Astrocyte (in vitro differentiated cells and primary cell): ENCODE results near the gene ZNF519. TPM values are rescaled to one million over a fixed set of nuclear protein-coding genes. Genes with fewer than 3 reads are reported as not detected.

Source experiments
- DNase-seq: peaks from one replicate; pipeline ENCODE4 v3.0.0-alpha.2; 2010; ENCODE audit warnings: low read depth
- FAIRE-seq: peaks from 2 replicates; lab custom pipeline; 2011; peaks lifted over from hg19 to GRCh38; lab: Jason Lieb, UNC
- H2AFZ ChIP-seq: 2 replicates; pipeline ENCODE4 v1.6.0; 2012; ENCODE audit warnings: low read depth, low read length, inconsistent platforms
- H3K27ac ChIP-seq: 2 replicates; pipeline ENCODE4 v1.5.1; 2011; ENCODE audit warnings: low read depth, low read length, inconsistent platforms
- H3K27me3 ChIP-seq: 2 replicates; pipeline ENCODE4 v1.6.0; 2011; ENCODE audit warnings: low read length, inconsistent platforms; ENCODE audit not compliant: insufficient read depth
- H3K36me3 ChIP-seq: 2 replicates; pipeline ENCODE4 v1.5.1; 2011; ENCODE audit warnings: low read length, inconsistent platforms; ENCODE audit not compliant: insufficient read depth
- H3K4me1 ChIP-seq: 2 replicates; pipeline ENCODE4 v1.5.1; 2011; ENCODE audit warnings: low read length, inconsistent platforms; ENCODE audit not compliant: insufficient read depth
- H3K4me2 ChIP-seq: 2 replicates; pipeline ENCODE4 v1.6.0; 2012; ENCODE audit warnings: low read length, inconsistent platforms
- H3K4me3 ChIP-seq: 2 replicates; pipeline ENCODE4 v1.5.1; 2011; ENCODE audit warnings: low read depth, mild to moderate bottlenecking, low read length, inconsistent platforms; ENCODE audit not compliant: insufficient read depth
- H3K79me2 ChIP-seq: 2 replicates; pipeline ENCODE4 v1.6.0; 2012; ENCODE audit warnings: mild to moderate bottlenecking, low read length, inconsistent platforms; ENCODE audit not compliant: insufficient read depth
- H3K9ac ChIP-seq: 2 replicates; pipeline ENCODE4 v1.6.0; 2012; ENCODE audit warnings: mild to moderate bottlenecking, low read length, inconsistent platforms
- H3K9me3 ChIP-seq: 2 replicates; pipeline ENCODE4 v1.5.1; 2012; ENCODE audit warnings: low read depth, mild to moderate bottlenecking, low read length, inconsistent platforms; ENCODE audit not compliant: insufficient read depth
- H4K20me1 ChIP-seq: 2 replicates; pipeline ENCODE4 v1.6.0; 2012; ENCODE audit warnings: low read length, inconsistent platforms; ENCODE audit not compliant: insufficient read depth
- H3K27ac Mint-ChIP-seq: one replicate; pipeline ENCODE4 v1.8.0; 2021; ENCODE audit warnings: mild to moderate bottlenecking, mixed read lengths; ENCODE audit not compliant: unreplicated experiment
- H3K27me3 Mint-ChIP-seq: one replicate; pipeline ENCODE4 v1.8.0; 2021; ENCODE audit warnings: low read depth, mixed read lengths; ENCODE audit not compliant: unreplicated experiment
- H3K36me3 Mint-ChIP-seq: one replicate; pipeline ENCODE4 v1.8.0; 2021; ENCODE audit warnings: low read depth, mixed read lengths; ENCODE audit not compliant: unreplicated experiment
- H3K4me1 Mint-ChIP-seq: one replicate; pipeline ENCODE4 v1.8.0; 2021; ENCODE audit warnings: low read depth, mixed read lengths; ENCODE audit not compliant: unreplicated experiment
- H3K4me3 Mint-ChIP-seq: one replicate; pipeline ENCODE4 v1.8.0; 2021; ENCODE audit warnings: mild to moderate bottlenecking, moderate library complexity, mixed read lengths; ENCODE audit not compliant: unreplicated experiment
- H3K9me3 Mint-ChIP-seq: one replicate; pipeline ENCODE4 v1.8.0; 2021; ENCODE audit warnings: mild to moderate bottlenecking, mixed read lengths; ENCODE audit not compliant: unreplicated experiment
- CTCF ChIP-seq: IDR thresholded peaks from 2 replicates; pipeline ENCODE4 v1.5.1; 2011; ENCODE audit warnings: low read depth, mild to moderate bottlenecking, inconsistent platforms, low read length, moderate library complexity; ENCODE audit not compliant: insufficient read depth
- EZH2 ChIP-seq: IDR thresholded peaks from 2 replicates; pipeline ENCODE4 v1.6.1; 2012; ENCODE audit warnings: mild to moderate bottlenecking, low read length, inconsistent platforms; ENCODE audit not compliant: insufficient read depth
- total RNA-seq: library from RNA; stranded (reverse); gene quantifications from 2 replicates; pipeline ENCODE4 v1.2.1, GENCODE V29; 2021

Gene ZNF519
- total RNA-seq, 1 donor from 2014 or later, result 7.7 TPM

GRCh38 chr18:14098428-14098827, 33.8 kb downstream of the ZNF519 start:
- Mint-ChIP-seq H3K4me1 (no peaks in the 10 kb centered on the region), H3K27ac (no peak overlapping the region), H3K9me3 (peaks cover 2% of the 10 kb centered on the region), H3K27me3 (no peaks in the 10 kb centered on the region), H3K4me3 (no peak overlapping the region), H3K36me3 (peaks cover 8% of the 10 kb centered on the region)
- peaks cover 9% of the 10 kb centered on the region for H3K36me3 ChIP-seq
- no peak for DNase-seq
- no peaks in the 10 kb centered on the region for H3K9me3 ChIP-seq
- no peaks in the 10 kb centered on the region for H3K4me1 ChIP-seq
- no peaks in the 10 kb centered on the region for H3K79me2 ChIP-seq
- no peak overlapping the region for H3K27ac ChIP-seq
- H3K27me3 ChIP-seq, result no peaks in the 10 kb centered on the region
- no peak overlapping the region for H3K4me2 ChIP-seq
- no peaks in the 10 kb centered on the region for H4K20me1 ChIP-seq
- no peak overlapping the region for H2AFZ ChIP-seq
- no peak overlapping the region for H3K4me3 ChIP-seq
- TF ChIP-seq EZH2, result no peak
- FAIRE-seq, result no peak
- no peak overlapping the region for H3K9ac ChIP-seq

- no peaks in the 10 kb centered on the region for H3K27me3 Mint-ChIP-seq
- Histone ChIP-seq H3K4me3 (no peak overlapping the region), H3K27ac (no peak overlapping the region), H3K4me1 (no peaks in the 10 kb centered on the region), H3K4me2 (no peak overlapping the region), H4K20me1 (no peaks in the 10 kb centered on the region), H3K9me3 (no peaks in the 10 kb centered on the region), H3K9ac (no peak overlapping the region), H3K36me3 (peaks cover 9% of the 10 kb centered on the region), H3K79me2 (no peaks in the 10 kb centered on the region), H3K27me3 (no peaks in the 10 kb centered on the region), H2AFZ (no peak overlapping the region)
- FAIRE-seq (no peak), DNase-seq (no peak)
- H3K4me1 Mint-ChIP-seq, result peaks cover 4% of the 10 kb centered on the region
- peaks cover 6% of the 10 kb centered on the region for H3K36me3 Mint-ChIP-seq
- H3K27ac Mint-ChIP-seq, result no peak overlapping the region
- TF ChIP-seq CTCF (no peak), EZH2 (no peak)
- H3K9me3 Mint-ChIP-seq, result peaks cover 2% of the 10 kb centered on the region
- no peak overlapping the region for H3K4me3 Mint-ChIP-seq
Measured at GRCh38 chr18:14097761-14098160, 34.5 kb downstream of the ZNF519 start.

GRCh38 chr18:14093307-14093915, 38.8 kb downstream of the ZNF519 start:
- Mint-ChIP-seq H3K27me3 (no peaks in the 10 kb centered on the region), H3K36me3 (no peaks in the 10 kb centered on the region), H3K4me3 (no peak overlapping the region), H3K27ac (no peak overlapping the region), H3K4me1 (peaks cover 5% of the 10 kb centered on the region), H3K9me3 (no peaks in the 10 kb centered on the region)
- H4K20me1 ChIP-seq, result no peaks in the 10 kb centered on the region
- H3K36me3 ChIP-seq, result peaks cover 9% of the 10 kb centered on the region
- H2AFZ ChIP-seq, result no peak overlapping the region
- TF ChIP-seq CTCF (no peak), EZH2 (no peak)
- DNase-seq (no peak), FAIRE-seq (no peak)
- H3K4me2 ChIP-seq, result no peak overlapping the region
- H3K9me3 ChIP-seq, result no peaks in the 10 kb centered on the region
- no peak overlapping the region for H3K27ac ChIP-seq
- H3K9ac ChIP-seq, result no peak overlapping the region
- H3K79me2 ChIP-seq, result no peaks in the 10 kb centered on the region
- H3K4me1 ChIP-seq, result no peaks in the 10 kb centered on the region
- no peaks in the 10 kb centered on the region for H3K27me3 ChIP-seq
- H3K4me3 ChIP-seq, result no peak overlapping the region
